Astrocyte (in vitro differentiated cells and primary cell): Measurements from ENCODE around the gene TSR3. TPM values are rescaled to one million over a fixed set of nuclear protein-coding genes. Genes with fewer than 3 reads are reported as not detected.
"Not testable (repeated sequence)": the region's sequence is repeated elsewhere in the genome, so short reads cannot be mapped to it uniquely, and the experiment has no call there.

Experiments used
- DNase-seq: peaks from one replicate; pipeline ENCODE4 v3.0.0-alpha.2; 2010; ENCODE audit warnings: low read depth
- FAIRE-seq: peaks from 2 replicates; lab custom pipeline; 2011; peaks lifted over from hg19 to GRCh38; lab: Jason Lieb, UNC
- H2AFZ ChIP-seq: 2 replicates; pipeline ENCODE4 v1.6.0; 2012; ENCODE audit warnings: low read depth, low read length, inconsistent platforms
- H3K27ac ChIP-seq: 2 replicates; pipeline ENCODE4 v1.5.1; 2011; ENCODE audit warnings: low read depth, low read length, inconsistent platforms
- H3K27me3 ChIP-seq: 2 replicates; pipeline ENCODE4 v1.6.0; 2011; ENCODE audit warnings: low read length, inconsistent platforms; ENCODE audit not compliant: insufficient read depth
- H3K36me3 ChIP-seq: 2 replicates; pipeline ENCODE4 v1.5.1; 2011; ENCODE audit warnings: low read length, inconsistent platforms; ENCODE audit not compliant: insufficient read depth
- H3K4me1 ChIP-seq: 2 replicates; pipeline ENCODE4 v1.5.1; 2011; ENCODE audit warnings: low read length, inconsistent platforms; ENCODE audit not compliant: insufficient read depth
- H3K4me2 ChIP-seq: 2 replicates; pipeline ENCODE4 v1.6.0; 2012; ENCODE audit warnings: low read length, inconsistent platforms
- H3K4me3 ChIP-seq: 2 replicates; pipeline ENCODE4 v1.5.1; 2011; ENCODE audit warnings: low read depth, mild to moderate bottlenecking, low read length, inconsistent platforms; ENCODE audit not compliant: insufficient read depth
- H3K79me2 ChIP-seq: 2 replicates; pipeline ENCODE4 v1.6.0; 2012; ENCODE audit warnings: mild to moderate bottlenecking, low read length, inconsistent platforms; ENCODE audit not compliant: insufficient read depth
- H3K9ac ChIP-seq: 2 replicates; pipeline ENCODE4 v1.6.0; 2012; ENCODE audit warnings: mild to moderate bottlenecking, low read length, inconsistent platforms
- H3K9me3 ChIP-seq: 2 replicates; pipeline ENCODE4 v1.5.1; 2012; ENCODE audit warnings: low read depth, mild to moderate bottlenecking, low read length, inconsistent platforms; ENCODE audit not compliant: insufficient read depth
- H4K20me1 ChIP-seq: 2 replicates; pipeline ENCODE4 v1.6.0; 2012; ENCODE audit warnings: low read length, inconsistent platforms; ENCODE audit not compliant: insufficient read depth
- H3K27ac Mint-ChIP-seq: one replicate; pipeline ENCODE4 v1.8.0; 2021; ENCODE audit warnings: mild to moderate bottlenecking, mixed read lengths; ENCODE audit not compliant: unreplicated experiment
- H3K27me3 Mint-ChIP-seq: one replicate; pipeline ENCODE4 v1.8.0; 2021; ENCODE audit warnings: low read depth, mixed read lengths; ENCODE audit not compliant: unreplicated experiment
- H3K36me3 Mint-ChIP-seq: one replicate; pipeline ENCODE4 v1.8.0; 2021; ENCODE audit warnings: low read depth, mixed read lengths; ENCODE audit not compliant: unreplicated experiment
- H3K4me1 Mint-ChIP-seq: one replicate; pipeline ENCODE4 v1.8.0; 2021; ENCODE audit warnings: low read depth, mixed read lengths; ENCODE audit not compliant: unreplicated experiment
- H3K4me3 Mint-ChIP-seq: one replicate; pipeline ENCODE4 v1.8.0; 2021; ENCODE audit warnings: mild to moderate bottlenecking, moderate library complexity, mixed read lengths; ENCODE audit not compliant: unreplicated experiment
- H3K9me3 Mint-ChIP-seq: one replicate; pipeline ENCODE4 v1.8.0; 2021; ENCODE audit warnings: mild to moderate bottlenecking, mixed read lengths; ENCODE audit not compliant: unreplicated experiment
- CTCF ChIP-seq: IDR thresholded peaks from 2 replicates; pipeline ENCODE4 v1.5.1; 2011; ENCODE audit warnings: low read depth, mild to moderate bottlenecking, inconsistent platforms, low read length, moderate library complexity; ENCODE audit not compliant: insufficient read depth
- EZH2 ChIP-seq: IDR thresholded peaks from 2 replicates; pipeline ENCODE4 v1.6.1; 2012; ENCODE audit warnings: mild to moderate bottlenecking, low read length, inconsistent platforms; ENCODE audit not compliant: insufficient read depth
- total RNA-seq: library from RNA; stranded (reverse); gene quantifications from 2 replicates; pipeline ENCODE4 v1.2.1, GENCODE V29; 2021

TSR3 gene
- total RNA-seq, 1 donor from 2014 or later: 63.3 TPM

GRCh38 chr16:1330260-1330914 is 21.3 kb downstream of the TSR3 start:
- Histone ChIP-seq H3K27me3 (peaks cover 34% of the 10 kb centered on the region), H3K9ac (no peak overlapping the region), H3K36me3 (no peaks in the 10 kb centered on the region), H3K4me1 (peaks cover 11% of the 10 kb centered on the region), H4K20me1 (peaks cover 14% of the 10 kb centered on the region), H3K9me3 (peaks cover 4% of the 10 kb centered on the region), H3K4me3 (no peak overlapping the region), H3K79me2 (no peaks in the 10 kb centered on the region), H3K27ac (no peak overlapping the region), H3K4me2 (no peak overlapping the region), H2AFZ (no peak overlapping the region)
- DNase-seq: no peak
- Mint-ChIP-seq H3K4me1 (no peaks in the 10 kb centered on the region), H3K27ac (no peak overlapping the region), H3K4me3 (no peak overlapping the region), H3K9me3 (peaks cover 3% of the 10 kb centered on the region), H3K27me3 (peaks cover 20% of the 10 kb centered on the region), H3K36me3 (no peaks in the 10 kb centered on the region)
- TF ChIP-seq EZH2: no peak
- TF ChIP-seq CTCF: no peak
- FAIRE-seq: no peak

DNA sequence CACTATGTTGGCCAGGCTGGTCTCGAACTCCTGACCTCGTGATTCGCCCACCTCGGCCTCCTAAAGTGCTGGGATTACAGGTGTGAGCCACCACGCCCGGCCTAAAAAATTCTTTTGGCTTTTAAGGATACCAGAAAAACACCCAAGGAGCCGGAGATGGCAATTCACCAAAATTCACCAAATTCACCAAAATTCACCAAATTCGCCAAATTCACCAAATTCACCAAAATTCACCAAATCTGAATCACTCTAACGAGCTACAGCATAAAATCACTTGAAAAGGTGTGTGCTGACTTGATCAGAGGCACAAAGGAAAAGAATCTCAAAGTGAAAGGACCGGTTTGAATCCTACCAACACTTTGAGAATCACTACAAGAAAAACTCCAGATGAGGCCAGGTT is 22.7 kb downstream of the TSR3 start:
- DNase-seq, H3K4me2 ChIP-seq, H3K4me1 Mint-ChIP-seq, H3K27me3 Mint-ChIP-seq, H3K9ac ChIP-seq, H3K27ac Mint-ChIP-seq, H3K79me2 ChIP-seq, H3K36me3 ChIP-seq, H3K36me3 Mint-ChIP-seq, FAIRE-seq, H3K9me3 Mint-ChIP-seq, H3K9me3 ChIP-seq, H2AFZ ChIP-seq, H3K4me3 Mint-ChIP-seq, H3K27ac ChIP-seq, H3K4me3 ChIP-seq: not testable (repeated sequence)
- Histone ChIP-seq H4K20me1 (peaks cover 23% of the 10 kb centered on the region), H3K27me3 (peaks cover 22% of the 10 kb centered on the region), H3K4me1 (peaks cover 11% of the 10 kb centered on the region)

DNA sequence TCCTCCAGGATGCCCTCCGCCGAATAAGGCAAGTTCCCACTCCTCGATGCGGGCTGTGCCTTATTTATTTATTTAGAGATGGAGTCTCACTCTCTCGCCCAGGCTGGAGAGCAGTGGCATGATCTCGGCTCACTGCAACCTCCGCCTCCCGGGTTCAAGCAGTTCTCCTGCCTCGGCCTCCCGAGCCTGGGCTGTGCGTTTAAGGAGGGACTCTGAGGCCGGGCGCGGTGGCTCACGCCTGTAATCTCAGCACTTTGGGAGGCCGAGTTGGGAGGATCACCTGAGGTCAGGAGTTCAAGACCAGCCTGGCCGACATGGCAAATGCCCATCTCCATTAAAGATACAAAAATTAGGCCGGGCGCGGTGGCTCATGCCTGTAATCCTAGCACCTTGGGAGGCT is 23.5 kb downstream of the TSR3 start:
- H3K4me2 ChIP-seq, H3K27me3 Mint-ChIP-seq, H3K9ac ChIP-seq, H3K79me2 ChIP-seq, H3K4me3 ChIP-seq, H3K36me3 Mint-ChIP-seq, H3K4me1 Mint-ChIP-seq, H2AFZ ChIP-seq, H3K27ac ChIP-seq, H3K36me3 ChIP-seq, DNase-seq, H3K4me3 Mint-ChIP-seq, H3K9me3 ChIP-seq, H3K9me3 Mint-ChIP-seq, FAIRE-seq, H3K27ac Mint-ChIP-seq: not testable (repeated sequence)
- peaks cover 11% of the 10 kb centered on the region for H3K4me1 ChIP-seq
- peaks cover 18% of the 10 kb centered on the region for H3K27me3 ChIP-seq
- H4K20me1 ChIP-seq: peaks cover 31% of the 10 kb centered on the region
